ENCODE measurements around the gene SV2C.

Gene SV2C

GRCh38 chr5:76099286-76099702, 16.1 kb downstream of the SV2C start:
- DNase-seq (ENCODE audit: low read depth) = peak; percentile 23

GRCh38 chr5:76099756-76100155, 16.6 kb downstream of the SV2C start:
- DNase-seq (ENCODE audit: low read depth) = no peak

GRCh38 chr5:76104027-76104426, 20.8 kb downstream of the SV2C start:
- DNase-seq (ENCODE audit: low read depth) = no peak

- no peak for DNase-seq (ENCODE audit: low read depth)
Measured at GRCh38 chr5:76106149-76106548, 23.0 kb downstream of the SV2C start.

GRCh38 chr5:76111477-76112174, 28.4 kb downstream of the SV2C start:
- no peak for DNase-seq (ENCODE audit: low read depth)

GRCh38 chr5:76113103-76113502, 29.9 kb downstream of the SV2C start:
- DNase-seq (ENCODE audit: low read depth) = no peak

GRCh38 chr5:76114179-76114851, 31.1 kb downstream of the SV2C start:
- no peak for DNase-seq (ENCODE audit: low read depth)

GRCh38 chr5:76125346-76125745, 42.2 kb downstream of the SV2C start:
- no peak for DNase-seq (ENCODE audit: low read depth)

- no peak for DNase-seq (ENCODE audit: low read depth)
Measured at GRCh38 chr5:76125888-76126287, 42.7 kb downstream of the SV2C start.

- DNase-seq (ENCODE audit: low read depth) = no peak
Measured at GRCh38 chr5:76134003-76134402, 50.8 kb downstream of the SV2C start.

- DNase-seq (ENCODE audit: low read depth) = no peak
Measured at GRCh38 chr5:76134646-76135045, 51.5 kb downstream of the SV2C start.

GRCh38 chr5:76137887-76138542, 54.8 kb downstream of the SV2C start:
- DNase-seq (ENCODE audit: low read depth) = no peak

GRCh38 chr5:76143884-76144283, 60.7 kb downstream of the SV2C start:
- no peak for DNase-seq (ENCODE audit: low read depth)

- DNase-seq (ENCODE audit: low read depth) = no peak
Measured at GRCh38 chr5:76144513-76145274, 61.5 kb downstream of the SV2C start.

GRCh38 chr5:76145945-76146344, 62.8 kb downstream of the SV2C start:
- DNase-seq (ENCODE audit: low read depth) = no peak

- no peak for DNase-seq (ENCODE audit: low read depth)
Measured at GRCh38 chr5:76149636-76150035, 66.5 kb downstream of the SV2C start.

GRCh38 chr5:76152161-76152560, 69.0 kb downstream of the SV2C start:
- no peak for DNase-seq (ENCODE audit: low read depth)

- DNase-seq (ENCODE audit: low read depth) = no peak
Measured at GRCh38 chr5:76152700-76153099, 69.5 kb downstream of the SV2C start.

GRCh38 chr5:76153271-76153670, 70.1 kb downstream of the SV2C start:
- DNase-seq (ENCODE audit: low read depth) = no peak

- DNase-seq (ENCODE audit: low read depth) = no peak
Measured at GRCh38 chr5:76154009-76154690, 71.0 kb downstream of the SV2C start.

GRCh38 chr5:76155536-76155935, 72.4 kb downstream of the SV2C start:
- no peak for DNase-seq (ENCODE audit: low read depth)

- DNase-seq (ENCODE audit: low read depth) = no peak
Measured at GRCh38 chr5:76162335-76162734, 79.2 kb downstream of the SV2C start.
